K562 (cell line): ENCODE data around the gene CNTN2. TPM values are rescaled to one million over a fixed set of nuclear protein-coding genes. Genes with fewer than 3 reads are reported as not detected.

ENCODE experiments used
- ATAC-seq: fragments of 200-7000 bp; cut with Tn5 transposase; 3 replicates; pipeline ENCODE4 v1.9.1; 2020; ENCODE audit warnings: moderate library complexity
- BruUV-seq: library from RNA; stranded (reverse); fragments of 400-500 nt; replicated peaks from 2 replicates; lab custom pipeline; 2021; lab: Mats Ljungman, UMichigan
- CTCF ChIA-PET: fragments of 300-600 bp; formaldehyde crosslinking; extraction: SDS; loops from one replicate; lab custom pipeline; 2021; ENCODE audit warnings: low intra/inter-chr PET ratio; lab: Yijun Ruan, JAX
- POLR2A ChIA-PET: fragments of 300-600, 350-650 bp; sonication (Branson Sonifier 250); formaldehyde crosslinking; extraction: SDS; loops from one replicate; lab custom pipeline; 2021; ENCODE audit warnings: antibody characterized with exemption, inconsistent platforms; lab: Yijun Ruan, JAX
- DNase-seq, 4 experiments: peaks; one replicate each; pipeline versions ENCODE4 v3.0.0 to v3.0.0-alpha.2; 2011 to 2018; ENCODE audit warnings: low spot score in 3 of 4, mixed read lengths in 3 of 4; ENCODE audit errors: extremely low read depth in 1 of 4
- FAIRE-seq: peaks from 2 replicates; lab custom pipeline; 2011; peaks lifted over from hg19 to GRCh38; lab: Jason Lieb, UNC
- H2AFZ ChIP-seq: 2 replicates; pipeline ENCODE4 v1.6.0; 2011; ENCODE audit warnings: low read depth, low read length, control low read depth, inconsistent platforms
- H3K27ac ChIP-seq: fragments of 200-600 bp; 3 replicates; pipeline ENCODE4 v1.8.0; 2011; ENCODE audit warnings: low read depth, mild to moderate bottlenecking, control low read depth, inconsistent platforms, low read length, moderate library complexity, mixed read lengths; ENCODE audit errors: extremely low read depth
- H3K27me3 ChIP-seq, 2 experiments: fragments of 300-600 bp in 1 of 2; 2 replicates in 1 of 2; 3 replicates in 1 of 2; pipeline versions ENCODE4 v1.6.0 to v1.8.0; 2011; ENCODE audit warnings: inconsistent platforms in 2 of 2, low read length in 2 of 2, mild to moderate bottlenecking in 1 of 2, mixed read lengths in 1 of 2, moderate library complexity in 1 of 2; ENCODE audit not compliant: control insufficient read depth in 2 of 2, insufficient read depth in 2 of 2
- H3K36me3 ChIP-seq: fragments of 300-600 bp; 3 replicates; pipeline ENCODE4 v1.8.0; 2011; ENCODE audit warnings: mild to moderate bottlenecking, low read length, inconsistent platforms; ENCODE audit not compliant: control insufficient read depth, insufficient read depth
- H3K4me1 ChIP-seq, 2 experiments: fragments of 200-600 bp in 1 of 2; replicated peaks in 1 of 2; 2 replicates in 1 of 2; 3 replicates in 1 of 2; pipeline versions ENCODE4 v1.5.1 to v1.8.0; 2011; ENCODE audit warnings: inconsistent platforms in 2 of 2, low read length in 2 of 2, mild to moderate bottlenecking in 1 of 2, mixed read lengths in 1 of 2, moderate library complexity in 1 of 2; ENCODE audit not compliant: control insufficient read depth in 2 of 2, insufficient read depth in 2 of 2
- H3K4me2 ChIP-seq: 2 replicates; pipeline ENCODE4 v1.6.1; 2011; ENCODE audit warnings: low read length, control low read depth, inconsistent platforms, mixed read lengths; ENCODE audit not compliant: insufficient read depth
- H3K4me3 ChIP-seq: fragments of 200-600 bp; sonication (generic), shearing (Covaris generic); 2 replicates; pipeline ENCODE4 v1.5.1; 2016; ENCODE audit warnings: control low read depth, inconsistent platforms
- H3K79me2 ChIP-seq: fragments of 200-600 bp; 3 replicates; pipeline ENCODE4 v1.8.0; 2011; ENCODE audit warnings: low read length, inconsistent platforms; ENCODE audit not compliant: control insufficient read depth, insufficient read depth
- H3K9ac ChIP-seq, 2 experiments: 2 replicates each; pipeline versions ENCODE4 v1.6.0 to v1.6.1; 2011; ENCODE audit warnings: low read depth in 2 of 2, low read length in 2 of 2, control low read depth in 1 of 2, inconsistent platforms in 1 of 2, mild to moderate bottlenecking in 1 of 2, mixed read lengths in 1 of 2; ENCODE audit not compliant: insufficient read depth in 1 of 2
- H3K9me1 ChIP-seq: one replicate; pipeline ENCODE4 v1.6.0; 2011; ENCODE audit warnings: inconsistent platforms, mild to moderate bottlenecking, low read length, moderate library complexity; ENCODE audit not compliant: control insufficient read depth, insufficient read depth
- H3K9me3 ChIP-seq: replicated peaks from 2 replicates; pipeline ENCODE4 v1.5.1; 2011; ENCODE audit warnings: low read depth, low read length, inconsistent platforms; ENCODE audit not compliant: control insufficient read depth, insufficient read depth
- H4K20me1 ChIP-seq: replicated peaks from 2 replicates; pipeline ENCODE4 v1.6.1; 2011; ENCODE audit warnings: low read length, inconsistent platforms, mixed read lengths; ENCODE audit not compliant: control insufficient read depth, insufficient read depth
- ARHGAP35 ChIP-seq: fragments of 450-650 bp; IDR thresholded peaks from 2 replicates; pipeline ENCODE4 v1.6.1; 2018; ENCODE audit not compliant: partially characterized antibody
- ASH1L ChIP-seq: fragments of 450-650 bp; IDR thresholded peaks from 2 replicates; pipeline ENCODE4 v1.6.1; 2018; ENCODE audit warnings: borderline replicate concordance, mild to moderate bottlenecking, low read depth; ENCODE audit not compliant: partially characterized antibody
- BACH1 ChIP-seq: fragments of 200-800 bp; sonication (Bioruptor generic); IDR thresholded peaks from 2 replicates; pipeline ENCODE4 v1.6.1; 2016; ENCODE audit warnings: missing genetic modification characterization, missing compliant biosample characterization
- E2F3 ChIP-seq: fragments of 250-450 bp; sonication (Bioruptor Pico); IDR thresholded peaks from 2 replicates; pipeline ENCODE4 v1.4.0; 2020; ENCODE audit warnings: mild to moderate bottlenecking
- GTF2F1 ChIP-seq: IDR thresholded peaks from 2 replicates; pipeline ENCODE4 v1.6.1; 2011; ENCODE audit warnings: low read depth, low read length, improper control_type of control experiment
- HDAC1 ChIP-seq, 2 experiments: fragments of 450-650 bp; IDR thresholded peaks; 2 replicates each; pipeline ENCODE4 v1.6.1; 2016 to 2017; ENCODE audit warnings: inconsistent platforms in 1 of 2, mild to moderate bottlenecking in 1 of 2, moderate library complexity in 1 of 2
- U2AF1 ChIP-seq: fragments of 200-400 bp; formaldehyde crosslinking; optimal IDR thresholded peaks from 2 replicates; pipeline ENCODE3; 2017; ENCODE audit warnings: mild to moderate bottlenecking, low read depth, low read length, moderate library complexity
- ZNF444 ChIP-seq: fragments of 250-450 bp; sonication (Bioruptor Pico); IDR thresholded peaks from 2 replicates; pipeline ENCODE4 v1.4.0; 2020; ENCODE audit warnings: mild to moderate bottlenecking, moderate library complexity
- ZNF717 ChIP-seq: fragments of 250-450 bp; sonication (Bioruptor Pico); IDR thresholded peaks from 2 replicates; pipeline ENCODE4 v1.5.0; 2021
- WGBS: fragments of 100-300 bp; shearing (Covaris generic); methylation state at CpG from one replicate; pipeline ENCODE4 v1.1.6; 2016; ENCODE audit warnings: low coverage, mixed read lengths; ENCODE audit not compliant: insufficient coverage; ENCODE audit errors: missing lambda C conversion rate; 5-methylcytosine and 5-hydroxymethylcytosine counted together
- in situ Hi-C: fragments of 300-500 bp; cut with MboI; formaldehyde crosslinking; loops from 4 replicates; pipeline ENCODE4 v1.15.0; 2018; ENCODE audit warnings: inconsistent platforms, mixed read lengths
- intact Hi-C: fragments of 100-400 bp; cut with micrococcal nuclease; formaldehyde crosslinking; loops from 2 replicates; pipeline ENCODE4 v1.14.2; 2022
- polyA plus RNA-seq, 8 experiments: library from polyadenylated mRNA; depleted of rRNA in 4 of 8; stranded (reverse) in 5 of 8; unstranded in 3 of 8; fragments of >200 nt; fragmentation: Nextera tagmentation in 2 of 8; fragmentation: Illumina TruSeq in 1 of 8; extraction: Ambion mirVana in 2 of 8; extraction: Trizol in 1 of 8; gene quantifications; 2 replicates each; pipeline versions ENCODE4 v1.2.1 to v1.2.3, GENCODE V29; 2011 to 2014; ENCODE audit warnings: inconsistent platforms in 1 of 8, missing spikeins in 1 of 8
- total RNA-seq, 7 experiments: library from RNA; depleted of rRNA in 6 of 7; stranded (reverse); fragments of >200 nt in 6 of 7; fragmentation: Illumina TruSeq in 2 of 7; extraction: Trizol in 2 of 7; gene quantifications; 2 replicates each; pipeline versions ENCODE4 v1.2.1 to v1.2.3, GENCODE V29; 2011 to 2021; ENCODE audit warnings: low replicate concordance in 1 of 7
- TF ChIP-seq, protein P1 (sequence below): sonication (generic); formaldehyde crosslinking; IDR thresholded peaks from 2 replicates; pipeline ENCODE4 v1.8.1; 2023; ENCODE audit warnings: missing genetic modification reagents, mild to moderate bottlenecking, borderline replicate concordance
- TF ChIP-seq, protein P2 (sequence below): fragments of 450-650 bp; IDR thresholded peaks from 2 replicates; pipeline ENCODE4 v1.7.1; 2018; ENCODE audit warnings: mild to moderate bottlenecking, low read depth; ENCODE audit not compliant: partially characterized antibody
- TF ChIP-seq, protein P3 (sequence below): fragments of 450-650 bp; IDR thresholded peaks from 2 replicates; pipeline ENCODE4 v1.7.0; 2016; ENCODE audit warnings: borderline replicate concordance

The CNTN2 gene
- total and polyA plus RNA-seq, 9 of the 15 experiments (the other 6 are each of a cell fraction or from before 2014, with no cell fraction given): not detected

DNA sequence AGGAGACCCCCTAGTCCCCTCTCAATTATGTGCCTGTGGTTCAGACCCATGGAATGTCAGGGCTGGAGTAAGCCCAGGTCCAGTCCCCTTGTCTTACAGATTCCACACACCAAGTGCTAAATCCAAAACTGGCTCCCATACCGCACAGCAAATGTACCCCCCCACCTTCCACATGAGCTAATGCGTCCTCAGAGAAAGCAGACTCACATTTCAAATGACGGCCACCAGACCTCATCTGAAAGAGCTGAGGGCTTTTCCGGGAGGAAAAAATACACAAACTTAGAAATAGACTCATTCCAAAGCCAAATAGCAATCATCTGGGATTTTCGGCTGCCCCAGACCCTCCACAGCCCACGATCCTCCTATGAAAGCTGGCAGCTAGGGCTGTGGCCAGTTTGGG lies 12.8 kb upstream of the CNTN2 start (continued):
- TF ChIP-seq U2AF1 (no peak), ZNF444 (CRISPR knock-in tag) (no peak)

DNA sequence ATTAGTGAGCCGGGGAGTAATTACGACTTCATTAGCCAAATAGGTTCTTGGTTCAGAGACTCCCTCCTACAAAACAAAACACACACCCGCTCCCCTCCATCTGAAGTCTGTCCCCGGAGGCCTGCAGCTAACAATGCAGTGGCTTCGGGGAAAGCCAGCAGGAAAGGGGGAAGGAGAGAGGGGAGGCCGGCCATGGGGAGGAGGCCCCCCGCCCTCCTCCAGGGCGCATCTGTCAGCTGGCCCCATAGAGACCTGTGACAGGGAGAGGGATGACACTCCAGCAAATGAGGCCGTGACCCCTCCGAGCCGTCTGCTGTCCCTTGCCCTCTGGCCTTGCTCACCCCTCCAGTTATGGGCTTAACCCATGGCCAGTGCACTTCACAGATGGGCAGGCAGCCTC lies 12.1 kb upstream of the CNTN2 start:
- Histone ChIP-seq H4K20me1 (peaks cover 16% of the 10 kb centered on the region), H3K4me1 (no peaks in the 10 kb centered on the region), H3K27me3 (peaks cover 48 to 76% of the 10 kb centered on the region in 2 experiments), H3K9me1 (no peaks in the 10 kb centered on the region), H3K79me2 (no peaks in the 10 kb centered on the region), H3K9ac (no peak overlapping the region), H3K4me2 (no peak overlapping the region), H3K36me3 (no peaks in the 10 kb centered on the region), H3K9me3 (no peaks in the 10 kb centered on the region), H2AFZ (no peak overlapping the region), H3K4me3 (no peak overlapping the region), H3K27ac (no peak overlapping the region)
- ATAC-seq: no peak
- no peak for DNase-seq
- CTCF ChIA-PET: no interaction called here
- in situ Hi-C loops (no loop called here), intact Hi-C loops (no loop called here)
- FAIRE-seq: no peak
- no TSS peak for BruUV-seq
- POLR2A ChIA-PET: interaction anchor here (0.7 to 1.1 kb wide), 3 partner anchors 11 to 130 kb away, joined by 3 read pairs; no protein-coding TSS in a partner anchor
- WGBS: under 1% methylated on average over 11 of the region's 11 CpGs
- TF ChIP-seq HDAC1 (IDR thresholded peaks at IDR 0.05) (no peak), ZNF717 (CRISPR knock-in tag) (no peak), BACH1 (tag) (no peak), GTF2F1 (no peak), E2F3 (no peak), ARHGAP35 (no peak), ASH1L (no peak)
- TF ChIP-seq, protein P1, sequence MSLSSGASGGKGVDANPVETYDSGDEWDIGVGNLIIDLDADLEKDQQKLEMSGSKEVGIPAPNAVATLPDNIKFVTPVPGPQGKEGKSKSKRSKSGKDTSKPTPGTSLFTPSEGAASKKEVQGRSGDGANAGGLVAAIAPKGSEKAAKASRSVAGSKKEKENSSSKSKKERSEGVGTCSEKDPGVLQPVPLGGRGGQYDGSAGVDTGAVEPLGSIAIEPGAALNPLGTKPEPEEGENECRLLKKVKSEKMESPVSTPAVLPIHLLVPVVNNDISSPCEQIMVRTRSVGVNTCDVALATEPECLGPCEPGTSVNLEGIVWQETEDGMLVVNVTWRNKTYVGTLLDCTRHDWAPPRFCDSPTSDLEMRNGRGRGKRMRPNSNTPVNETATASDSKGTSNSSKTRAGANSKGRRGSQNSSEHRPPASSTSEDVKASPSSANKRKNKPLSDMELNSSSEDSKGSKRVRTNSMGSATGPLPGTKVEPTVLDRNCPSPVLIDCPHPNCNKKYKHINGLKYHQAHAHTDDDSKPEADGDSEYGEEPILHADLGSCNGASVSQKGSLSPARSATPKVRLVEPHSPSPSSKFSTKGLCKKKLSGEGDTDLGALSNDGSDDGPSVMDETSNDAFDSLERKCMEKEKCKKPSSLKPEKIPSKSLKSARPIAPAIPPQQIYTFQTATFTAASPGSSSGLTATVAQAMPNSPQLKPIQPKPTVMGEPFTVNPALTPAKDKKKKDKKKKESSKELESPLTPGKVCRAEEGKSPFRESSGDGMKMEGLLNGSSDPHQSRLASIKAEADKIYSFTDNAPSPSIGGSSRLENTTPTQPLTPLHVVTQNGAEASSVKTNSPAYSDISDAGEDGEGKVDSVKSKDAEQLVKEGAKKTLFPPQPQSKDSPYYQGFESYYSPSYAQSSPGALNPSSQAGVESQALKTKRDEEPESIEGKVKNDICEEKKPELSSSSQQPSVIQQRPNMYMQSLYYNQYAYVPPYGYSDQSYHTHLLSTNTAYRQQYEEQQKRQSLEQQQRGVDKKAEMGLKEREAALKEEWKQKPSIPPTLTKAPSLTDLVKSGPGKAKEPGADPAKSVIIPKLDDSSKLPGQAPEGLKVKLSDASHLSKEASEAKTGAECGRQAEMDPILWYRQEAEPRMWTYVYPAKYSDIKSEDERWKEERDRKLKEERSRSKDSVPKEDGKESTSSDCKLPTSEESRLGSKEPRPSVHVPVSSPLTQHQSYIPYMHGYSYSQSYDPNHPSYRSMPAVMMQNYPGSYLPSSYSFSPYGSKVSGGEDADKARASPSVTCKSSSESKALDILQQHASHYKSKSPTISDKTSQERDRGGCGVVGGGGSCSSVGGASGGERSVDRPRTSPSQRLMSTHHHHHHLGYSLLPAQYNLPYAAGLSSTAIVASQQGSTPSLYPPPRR: no peak
- TF ChIP-seq, protein P2, sequence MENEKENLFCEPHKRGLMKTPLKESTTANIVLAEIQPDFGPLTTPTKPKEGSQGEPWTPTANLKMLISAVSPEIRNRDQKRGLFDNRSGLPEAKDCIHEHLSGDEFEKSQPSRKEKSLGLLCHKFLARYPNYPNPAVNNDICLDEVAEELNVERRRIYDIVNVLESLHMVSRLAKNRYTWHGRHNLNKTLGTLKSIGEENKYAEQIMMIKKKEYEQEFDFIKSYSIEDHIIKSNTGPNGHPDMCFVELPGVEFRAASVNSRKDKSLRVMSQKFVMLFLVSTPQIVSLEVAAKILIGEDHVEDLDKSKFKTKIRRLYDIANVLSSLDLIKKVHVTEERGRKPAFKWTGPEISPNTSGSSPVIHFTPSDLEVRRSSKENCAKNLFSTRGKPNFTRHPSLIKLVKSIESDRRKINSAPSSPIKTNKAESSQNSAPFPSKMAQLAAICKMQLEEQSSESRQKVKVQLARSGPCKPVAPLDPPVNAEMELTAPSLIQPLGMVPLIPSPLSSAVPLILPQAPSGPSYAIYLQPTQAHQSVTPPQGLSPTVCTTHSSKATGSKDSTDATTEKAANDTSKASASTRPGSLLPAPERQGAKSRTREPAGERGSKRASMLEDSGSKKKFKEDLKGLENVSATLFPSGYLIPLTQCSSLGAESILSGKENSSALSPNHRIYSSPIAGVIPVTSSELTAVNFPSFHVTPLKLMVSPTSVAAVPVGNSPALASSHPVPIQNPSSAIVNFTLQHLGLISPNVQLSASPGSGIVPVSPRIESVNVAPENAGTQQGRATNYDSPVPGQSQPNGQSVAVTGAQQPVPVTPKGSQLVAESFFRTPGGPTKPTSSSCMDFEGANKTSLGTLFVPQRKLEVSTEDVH: no peak
- TF ChIP-seq, protein P3, sequence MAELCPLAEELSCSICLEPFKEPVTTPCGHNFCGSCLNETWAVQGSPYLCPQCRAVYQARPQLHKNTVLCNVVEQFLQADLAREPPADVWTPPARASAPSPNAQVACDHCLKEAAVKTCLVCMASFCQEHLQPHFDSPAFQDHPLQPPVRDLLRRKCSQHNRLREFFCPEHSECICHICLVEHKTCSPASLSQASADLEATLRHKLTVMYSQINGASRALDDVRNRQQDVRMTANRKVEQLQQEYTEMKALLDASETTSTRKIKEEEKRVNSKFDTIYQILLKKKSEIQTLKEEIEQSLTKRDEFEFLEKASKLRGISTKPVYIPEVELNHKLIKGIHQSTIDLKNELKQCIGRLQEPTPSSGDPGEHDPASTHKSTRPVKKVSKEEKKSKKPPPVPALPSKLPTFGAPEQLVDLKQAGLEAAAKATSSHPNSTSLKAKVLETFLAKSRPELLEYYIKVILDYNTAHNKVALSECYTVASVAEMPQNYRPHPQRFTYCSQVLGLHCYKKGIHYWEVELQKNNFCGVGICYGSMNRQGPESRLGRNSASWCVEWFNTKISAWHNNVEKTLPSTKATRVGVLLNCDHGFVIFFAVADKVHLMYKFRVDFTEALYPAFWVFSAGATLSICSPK: no peak
